Uterus (tissue), 4 donors: ENCODE data around the gene HES2. TPM values are rescaled to one million over a fixed set of nuclear protein-coding genes. Genes with fewer than 3 reads are reported as not detected.

Experiments used
- DNase-seq, 2 donors: peaks; one replicate each; pipeline ENCODE4 v3.0.0-alpha.2; 2019 to 2020
- H3K27ac ChIP-seq, 2 donors: fragments of 200-600 bp; sonication (generic); 1 replicate in 1 of 2; 2 replicates in 1 of 2; pipeline ENCODE4 v1.5.1; 2016 to 2018
- H3K27me3 ChIP-seq, 2 donors: fragments of 200-600 bp; sonication (generic); one replicate each; pipeline ENCODE4 v1.5.1; 2018 to 2019; ENCODE audit warnings: control low read depth in 1 of 2
- H3K36me3 ChIP-seq, 2 donors: fragments of 200-600 bp; sonication (generic); one replicate each; pipeline ENCODE4 v1.5.1; 2019; ENCODE audit warnings: control low read depth in 1 of 2
- H3K4me1 ChIP-seq, 2 donors: fragments of 200-600 bp; sonication (generic); one replicate each; pipeline ENCODE4 v1.5.1; 2018 to 2019; ENCODE audit warnings: control low read depth in 1 of 2
- H3K4me3 ChIP-seq, 2 donors: fragments of 200-600 bp; sonication (generic); 1 replicate in 1 of 2; 2 replicates in 1 of 2; pipeline ENCODE4 v1.5.1; 2018 to 2019; ENCODE audit warnings: mild to moderate bottlenecking in 1 of 2
- H3K9me3 ChIP-seq, 2 donors: fragments of 200-600 bp; sonication (generic); one replicate each; pipeline ENCODE4 v1.5.1; 2019; ENCODE audit warnings: control low read depth in 1 of 2
- POLR2A ChIP-seq, 2 donors: fragments of 450-650 bp; IDR thresholded peaks; one replicate each; pipeline ENCODE4 v1.6.1; 2016; ENCODE audit warnings: antibody characterized with exemption in 2 of 2, mild to moderate bottlenecking in 1 of 2, moderate library complexity in 1 of 2
- intact Hi-C: fragments of 100-400 bp; cut with DNase I; formaldehyde crosslinking; loops from one replicate; pipeline ENCODE4 v1.15.1; 2023; ENCODE audit warnings: low total_unique reads
- total RNA-seq, 4 donors: library from RNA; depleted of rRNA in 3 of 4; stranded (reverse); fragments of >200 nt in 3 of 4; gene quantifications; one replicate each; pipeline versions ENCODE4 v1.1.0 to v1.2.4, GENCODE V29; 2014 to 2023
- TF ChIP-seq, protein P1 (sequence below), 4 experiments: fragments of 200-600 bp in 2 of 4; fragments of 450-650 bp in 2 of 4; sonication (generic) in 2 of 4; IDR thresholded peaks; one replicate each; pipeline ENCODE4 v1.5.1; 2016 to 2019; ENCODE audit warnings: antibody characterized with exemption in 4 of 4, mild to moderate bottlenecking in 2 of 4, moderate library complexity in 1 of 4
- donor health status: DM: yes; HTN: yes; CAD: no.

HES2 gene
- total RNA-seq, 4 donors from 2014 or later: 0.21 TPM; not detected in 3

DNA sequence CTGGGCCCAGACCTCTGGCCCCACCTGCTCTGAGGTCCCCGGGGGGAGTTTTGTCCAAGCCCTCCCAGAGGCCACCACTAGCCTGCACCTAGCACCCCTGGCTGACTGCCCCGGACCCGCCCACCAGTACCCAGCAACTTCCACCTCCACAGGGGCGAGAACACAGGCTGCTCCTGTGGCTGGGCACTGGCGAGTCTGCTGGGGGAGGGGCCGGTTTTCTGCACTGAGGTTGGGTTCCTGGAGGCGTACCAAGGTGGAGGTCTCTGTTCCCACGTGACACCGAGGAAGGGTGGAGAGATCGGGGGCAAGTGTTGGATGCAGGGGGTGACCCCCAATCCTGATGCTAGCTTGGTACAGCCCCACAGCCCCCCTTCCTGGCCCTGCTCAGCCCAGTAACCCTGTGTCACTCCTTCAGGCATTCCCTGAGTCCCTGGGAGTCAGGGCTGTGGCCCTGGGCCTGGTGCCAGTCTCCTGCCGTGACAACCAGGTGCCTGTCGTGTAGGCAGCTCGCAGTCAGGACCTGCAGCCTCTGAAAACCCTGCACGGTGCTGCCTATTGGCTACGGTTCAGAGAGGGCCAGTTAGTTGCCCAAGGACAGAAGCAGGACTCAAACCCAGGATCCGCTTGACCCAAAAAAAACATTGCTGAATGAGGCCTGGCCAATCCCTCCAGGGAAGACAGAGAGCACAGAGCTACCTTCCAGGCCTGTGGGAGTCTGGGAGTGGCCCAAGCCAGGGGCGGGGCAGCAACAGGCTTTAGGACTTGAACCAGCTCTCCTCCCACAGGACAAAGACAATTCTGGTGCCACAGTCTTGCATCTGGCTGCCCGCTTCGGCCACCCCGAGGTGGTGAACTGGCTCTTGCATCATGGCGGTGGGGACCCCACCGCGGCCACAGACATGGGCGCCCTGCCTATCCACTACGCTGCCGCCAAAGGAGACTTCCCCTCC, 8.0 kb upstream of the HES2 start:
- Histone ChIP-seq H3K36me3 (no peaks in the 10 kb centered on the region), H3K4me3 (no peak overlapping the region), H3K4me1 (peaks cover 0 to 13% of the 10 kb centered on the region in 2 donors), H3K27ac (no peak overlapping the region), H3K27me3 (peaks cover 16 to 43% of the 10 kb centered on the region in 2 donors), H3K9me3 (no peaks in the 10 kb centered on the region)
- no peak for TF ChIP-seq POLR2A (IDR thresholded peaks at IDR 0.05)
- TF ChIP-seq, protein P1, sequence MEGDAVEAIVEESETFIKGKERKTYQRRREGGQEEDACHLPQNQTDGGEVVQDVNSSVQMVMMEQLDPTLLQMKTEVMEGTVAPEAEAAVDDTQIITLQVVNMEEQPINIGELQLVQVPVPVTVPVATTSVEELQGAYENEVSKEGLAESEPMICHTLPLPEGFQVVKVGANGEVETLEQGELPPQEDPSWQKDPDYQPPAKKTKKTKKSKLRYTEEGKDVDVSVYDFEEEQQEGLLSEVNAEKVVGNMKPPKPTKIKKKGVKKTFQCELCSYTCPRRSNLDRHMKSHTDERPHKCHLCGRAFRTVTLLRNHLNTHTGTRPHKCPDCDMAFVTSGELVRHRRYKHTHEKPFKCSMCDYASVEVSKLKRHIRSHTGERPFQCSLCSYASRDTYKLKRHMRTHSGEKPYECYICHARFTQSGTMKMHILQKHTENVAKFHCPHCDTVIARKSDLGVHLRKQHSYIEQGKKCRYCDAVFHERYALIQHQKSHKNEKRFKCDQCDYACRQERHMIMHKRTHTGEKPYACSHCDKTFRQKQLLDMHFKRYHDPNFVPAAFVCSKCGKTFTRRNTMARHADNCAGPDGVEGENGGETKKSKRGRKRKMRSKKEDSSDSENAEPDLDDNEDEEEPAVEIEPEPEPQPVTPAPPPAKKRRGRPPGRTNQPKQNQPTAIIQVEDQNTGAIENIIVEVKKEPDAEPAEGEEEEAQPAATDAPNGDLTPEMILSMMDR (IDR thresholded peaks at IDR 0.05): no peak
- no peak for DNase-seq
- intact Hi-C loops: no loop called here

DNA sequence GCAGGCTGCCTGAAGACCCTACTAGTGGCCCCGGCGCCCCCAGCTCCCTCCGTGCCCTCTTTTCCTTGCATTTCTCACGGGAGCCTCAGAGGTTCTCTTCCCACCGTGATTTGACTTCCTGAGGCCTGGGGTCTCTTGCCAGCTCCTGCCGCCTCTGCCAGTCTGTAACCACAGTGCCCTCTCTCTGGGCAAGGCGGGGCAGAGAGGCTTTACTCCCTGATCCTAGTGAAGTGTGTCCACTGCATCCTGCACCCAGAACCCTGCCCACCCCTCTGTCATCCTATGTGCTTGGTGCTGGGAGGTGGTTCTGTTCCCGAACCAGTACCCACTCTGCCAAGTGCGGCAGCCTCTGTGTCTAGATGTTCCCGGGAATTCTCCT, 7.2 kb upstream of the HES2 start:
- Histone ChIP-seq H3K36me3 (no peaks in the 10 kb centered on the region), H3K4me3 (no peak overlapping the region), H3K27ac (no peak overlapping the region), H3K9me3 (no peaks in the 10 kb centered on the region), H3K27me3 (peaks cover 16 to 43% of the 10 kb centered on the region in 2 donors), H3K4me1 (peaks cover 0 to 13% of the 10 kb centered on the region in 2 donors)
- DNase-seq: no peak
- TF ChIP-seq, protein P1 (IDR thresholded peaks at IDR 0.05): no peak
- TF ChIP-seq POLR2A (IDR thresholded peaks at IDR 0.05): no peak
- intact Hi-C loops: no loop called here

DNA sequence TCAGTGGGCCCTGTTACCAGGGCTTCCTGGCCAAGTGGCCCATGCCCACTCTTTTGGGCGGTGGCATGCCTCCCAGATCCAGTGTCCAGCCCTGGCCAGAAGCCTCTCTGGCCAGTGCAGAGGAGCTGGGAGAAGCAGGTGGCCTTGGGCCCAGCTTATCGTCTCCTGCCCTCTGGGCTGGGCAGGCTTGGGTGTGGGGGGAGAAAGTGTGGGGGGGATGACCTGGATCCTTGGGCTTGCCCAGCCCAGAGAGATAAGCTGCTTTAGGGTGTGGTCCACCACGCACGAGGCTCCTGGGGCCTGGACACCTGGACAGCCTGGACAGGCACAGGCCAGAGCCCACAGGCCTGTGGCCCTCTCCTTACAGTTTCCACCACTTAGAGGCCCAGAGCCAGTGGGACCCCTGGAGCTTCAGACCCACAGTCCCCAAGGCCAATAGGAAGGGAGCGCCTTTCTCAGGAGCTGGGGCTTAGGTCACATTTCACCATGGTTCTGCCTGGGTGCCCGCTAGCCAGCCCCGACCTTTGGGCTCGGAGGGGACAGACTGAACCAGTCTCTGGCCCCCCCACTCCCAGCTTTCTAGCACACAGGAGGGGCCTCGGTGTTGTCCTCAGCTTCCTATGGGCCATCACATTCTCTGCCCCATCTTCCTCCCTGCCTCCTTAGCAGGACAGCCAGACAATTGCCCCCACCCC, 6.7 kb upstream of the HES2 start:
- no peaks in the 10 kb centered on the region for H3K9me3 ChIP-seq
- peaks cover 0 to 13% of the 10 kb centered on the region in 2 donors for H3K4me1 ChIP-seq
- no peak for TF ChIP-seq POLR2A (IDR thresholded peaks at IDR 0.05)
- TF ChIP-seq, protein P1 (IDR thresholded peaks at IDR 0.05): no peak
- intact Hi-C loops: no loop called here
- DNase-seq: no peak
- no peak overlapping the region for H3K27ac ChIP-seq
- no peaks in the 10 kb centered on the region for H3K36me3 ChIP-seq
- peaks cover 16 to 43% of the 10 kb centered on the region in 2 donors for H3K27me3 ChIP-seq
- no peak overlapping the region for H3K4me3 ChIP-seq

DNA sequence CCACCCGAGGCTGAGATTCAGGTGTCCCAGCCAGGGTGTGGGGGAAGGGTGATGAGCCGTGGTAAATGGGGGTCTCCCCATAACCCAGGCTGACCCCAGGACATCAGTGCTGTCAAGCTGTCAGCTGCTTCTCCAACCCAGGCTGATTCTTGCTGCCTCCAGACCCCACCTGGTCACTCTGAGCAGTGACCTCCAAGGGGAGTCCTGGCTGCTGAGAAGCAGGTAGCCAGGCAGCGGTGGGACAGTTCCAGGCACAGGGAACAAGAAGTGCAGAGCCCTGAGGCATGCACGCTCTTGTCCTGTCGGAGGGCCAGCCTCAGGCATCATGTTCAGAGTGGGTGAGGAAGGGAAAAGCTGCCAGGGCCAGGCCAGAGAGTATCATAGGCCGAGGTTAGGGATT, 5.9 kb upstream of the HES2 start:
- Histone ChIP-seq H3K27ac (no peak overlapping the region), H3K9me3 (no peaks in the 10 kb centered on the region), H3K4me1 (peaks cover 0 to 13% of the 10 kb centered on the region in 2 donors), H3K4me3 (no peak overlapping the region), H3K36me3 (no peaks in the 10 kb centered on the region), H3K27me3 (peaks cover 16 to 49% of the 10 kb centered on the region in 2 donors)
- intact Hi-C loops: no loop called here
- TF ChIP-seq, protein P1 (IDR thresholded peaks at IDR 0.05): no peak
- TF ChIP-seq POLR2A (IDR thresholded peaks at IDR 0.05): no peak
- DNase-seq: no peak
